GM18867 (cell line): ENCODE measurements around the gene ABCA7.
"Not testable (repeated sequence)": the region's sequence is repeated elsewhere in the genome, so short reads cannot be mapped to it uniquely, and the experiment has no call there.

ENCODE experiments used
- ATAC-seq: cut with Tn5 transposase; IDR thresholded peaks from one replicate; pipeline ENCODE4 v1.9.1; 2021; ENCODE audit warnings: mild to moderate bottlenecking, moderate library complexity; ENCODE audit not compliant: unreplicated experiment

The ABCA7 gene

GRCh38 chr19:1113030-1113985 lies 73.4 kb downstream of the ABCA7 start:
- peak; percentile 41 for ATAC-seq

- ATAC-seq, result no peak
Observed at GRCh38 chr19:1113986-1114483, 74.1 kb downstream of the ABCA7 start.

GRCh38 chr19:1114728-1115127 lies 74.8 kb downstream of the ABCA7 start:
- ATAC-seq, result not testable (repeated sequence)
